Measurements from ENCODE around the gene TRIM75.
"Not testable (repeated sequence)": the region's sequence is repeated elsewhere in the genome, so short reads cannot be mapped to it uniquely, and the experiment has no call there.

DNA sequence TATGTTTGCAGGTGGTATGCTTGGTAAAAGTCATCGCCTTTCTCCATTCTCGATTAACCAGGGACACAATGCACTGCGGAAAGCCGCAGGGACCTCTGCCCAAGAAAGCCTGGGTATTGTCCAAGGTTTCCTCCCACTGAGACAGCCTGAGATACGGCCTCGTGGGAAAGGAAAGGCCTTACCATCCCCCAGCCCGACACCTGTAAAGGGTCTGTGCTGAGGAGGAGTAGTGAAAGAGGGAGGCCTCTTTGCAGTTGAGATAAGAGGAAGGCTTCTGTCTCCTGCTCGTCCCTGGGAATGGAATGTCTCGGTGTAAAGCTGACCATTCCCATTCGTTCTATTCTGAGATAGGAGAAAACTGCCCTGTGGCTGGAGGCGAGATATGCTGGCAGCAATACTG is 19.7 kb downstream of the TRIM75 start:
- TF ChIP-seq EZH2 (IDR thresholded peaks at IDR 0.05; ENCODE audit: borderline replicate concordance, low read length) = not testable (repeated sequence)
- TF ChIP-seq, protein P1, sequence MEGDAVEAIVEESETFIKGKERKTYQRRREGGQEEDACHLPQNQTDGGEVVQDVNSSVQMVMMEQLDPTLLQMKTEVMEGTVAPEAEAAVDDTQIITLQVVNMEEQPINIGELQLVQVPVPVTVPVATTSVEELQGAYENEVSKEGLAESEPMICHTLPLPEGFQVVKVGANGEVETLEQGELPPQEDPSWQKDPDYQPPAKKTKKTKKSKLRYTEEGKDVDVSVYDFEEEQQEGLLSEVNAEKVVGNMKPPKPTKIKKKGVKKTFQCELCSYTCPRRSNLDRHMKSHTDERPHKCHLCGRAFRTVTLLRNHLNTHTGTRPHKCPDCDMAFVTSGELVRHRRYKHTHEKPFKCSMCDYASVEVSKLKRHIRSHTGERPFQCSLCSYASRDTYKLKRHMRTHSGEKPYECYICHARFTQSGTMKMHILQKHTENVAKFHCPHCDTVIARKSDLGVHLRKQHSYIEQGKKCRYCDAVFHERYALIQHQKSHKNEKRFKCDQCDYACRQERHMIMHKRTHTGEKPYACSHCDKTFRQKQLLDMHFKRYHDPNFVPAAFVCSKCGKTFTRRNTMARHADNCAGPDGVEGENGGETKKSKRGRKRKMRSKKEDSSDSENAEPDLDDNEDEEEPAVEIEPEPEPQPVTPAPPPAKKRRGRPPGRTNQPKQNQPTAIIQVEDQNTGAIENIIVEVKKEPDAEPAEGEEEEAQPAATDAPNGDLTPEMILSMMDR (conservative IDR thresholded peaks at IDR 0.05 in 1 of 2, IDR thresholded peaks at IDR 0.05 in 1 of 2; ENCODE audit: extremely low read depth in 1 of 2, insufficient read depth in 1 of 2, low read depth in 1 of 2, low read length in 2 of 2) = not testable (repeated sequence)

All from mammary epithelial cell (primary cell).